DOHH2 (cell line): ENCODE measurements around the gene MPND.

ENCODE experiments used
- H3F3A ChIP-seq: fragments of 200-600 bp; sonication (generic), shearing (Covaris generic); 2 replicates; pipeline ENCODE4 v1.6.0; 2016; ENCODE audit warnings: antibody characterized with exemption, mild to moderate bottlenecking; ENCODE audit not compliant: control insufficient read depth, insufficient read depth
- H3K27ac ChIP-seq: fragments of 200-600 bp; sonication (generic); 2 replicates; pipeline ENCODE4 v1.5.1; 2014; ENCODE audit warnings: low read depth, mild to moderate bottlenecking, low read length, moderate library complexity
- H3K27me3 ChIP-seq: fragments of 200-600 bp; sonication (generic); 2 replicates; pipeline ENCODE4 v1.6.1; 2014; ENCODE audit warnings: mild to moderate bottlenecking, low read length, mixed read lengths; ENCODE audit not compliant: control insufficient read depth
- H3K36me3 ChIP-seq: fragments of 200-600 bp; sonication (generic); 2 replicates; pipeline ENCODE4 v1.6.1; 2014; ENCODE audit warnings: mild to moderate bottlenecking, low read length, moderate library complexity, mixed read lengths; ENCODE audit not compliant: control insufficient read depth
- H3K4me1 ChIP-seq: fragments of 200-600 bp; sonication (generic); 2 replicates; pipeline ENCODE4 v1.6.1; 2014; ENCODE audit warnings: mild to moderate bottlenecking, low read length, mixed read lengths; ENCODE audit not compliant: control insufficient read depth
- H3K4me2 ChIP-seq: fragments of 200-600 bp; sonication (generic); 2 replicates; pipeline ENCODE4 v1.6.0; 2014; ENCODE audit warnings: mild to moderate bottlenecking, low read length, moderate library complexity
- H3K4me3 ChIP-seq: fragments of 200-600 bp; sonication (generic); 2 replicates; pipeline ENCODE4 v1.5.1; 2014; ENCODE audit warnings: mild to moderate bottlenecking, low read length, mixed read lengths
- H3K79me2 ChIP-seq: fragments of 200-600 bp; sonication (generic); 2 replicates; pipeline ENCODE4 v1.6.1; 2014; ENCODE audit warnings: mild to moderate bottlenecking, low read length, mixed read lengths; ENCODE audit not compliant: control insufficient read depth
- H3K9me2 ChIP-seq: fragments of 200-600 bp; sonication (generic); replicated peaks from 2 replicates; pipeline ENCODE4 v1.6.1; 2014; ENCODE audit warnings: mild to moderate bottlenecking, low read length, mixed read lengths; ENCODE audit not compliant: control insufficient read depth
- H3K9me3 ChIP-seq: fragments of 200-600 bp; sonication (generic); 2 replicates; pipeline ENCODE4 v1.6.1; 2014; ENCODE audit warnings: antibody characterized with exemption, low read length, mixed read lengths; ENCODE audit not compliant: control insufficient read depth, insufficient read depth
- H4K20me1 ChIP-seq: fragments of 200-600 bp; sonication (generic); 2 replicates; pipeline ENCODE4 v1.6.0; 2014; ENCODE audit warnings: low read depth, mild to moderate bottlenecking, antibody characterized with exemption, low read length, moderate library complexity; ENCODE audit not compliant: control insufficient read depth, insufficient read depth
- EZH2phosphoT487 ChIP-seq: fragments of 200-600 bp; sonication (generic); IDR thresholded peaks from 2 replicates; pipeline ENCODE4 v1.6.1; 2017; ENCODE audit warnings: borderline replicate concordance, mild to moderate bottlenecking, antibody characterized with exemption, low read length, moderate library complexity, mixed read lengths
- TF ChIP-seq, protein P1 (sequence below): fragments of 200-600 bp; sonication (generic); IDR thresholded peaks from one replicate; pipeline ENCODE4 v1.5.1; 2014; ENCODE audit warnings: antibody characterized with exemption, mild to moderate bottlenecking, low read depth, low read length; ENCODE audit not compliant: poor library complexity, severe bottlenecking

The MPND gene

DNA sequence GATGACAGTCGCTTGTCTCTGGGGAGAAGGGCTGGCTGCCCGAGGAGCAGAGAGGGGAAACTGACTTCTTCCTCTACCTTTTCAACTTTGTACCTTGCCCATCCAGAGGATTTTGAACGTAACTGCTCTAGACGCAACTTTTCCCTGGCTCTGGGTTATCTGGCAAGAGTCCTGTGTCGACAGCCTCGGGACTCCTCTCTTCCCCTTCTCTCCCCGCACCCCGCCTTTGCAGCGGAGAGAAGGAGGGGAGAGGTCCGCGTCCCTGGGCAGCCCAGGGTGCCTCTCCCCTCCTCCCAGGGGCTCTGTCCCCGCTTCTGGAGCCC is 56.4 kb downstream of the MPND start:
- H3K9me2 ChIP-seq, result no peaks in the 10 kb centered on the region
- H3K4me2 ChIP-seq, result peak overlapping the region; percentile 82
- peaks cover 38% of the 10 kb centered on the region for H3K4me1 ChIP-seq
- no peaks in the 10 kb centered on the region for H3K9me3 ChIP-seq
- 0 out of 2 replicates have a peak, but pooled peaks cover 3% of the 10 kb centered on the region for H3F3A ChIP-seq
- peaks cover 29% of the 10 kb centered on the region for H4K20me1 ChIP-seq
- peak overlapping the region; percentile 80 for H3K4me3 ChIP-seq
- no peak for TF ChIP-seq EZH2phosphoT487
- TF ChIP-seq, protein P1, sequence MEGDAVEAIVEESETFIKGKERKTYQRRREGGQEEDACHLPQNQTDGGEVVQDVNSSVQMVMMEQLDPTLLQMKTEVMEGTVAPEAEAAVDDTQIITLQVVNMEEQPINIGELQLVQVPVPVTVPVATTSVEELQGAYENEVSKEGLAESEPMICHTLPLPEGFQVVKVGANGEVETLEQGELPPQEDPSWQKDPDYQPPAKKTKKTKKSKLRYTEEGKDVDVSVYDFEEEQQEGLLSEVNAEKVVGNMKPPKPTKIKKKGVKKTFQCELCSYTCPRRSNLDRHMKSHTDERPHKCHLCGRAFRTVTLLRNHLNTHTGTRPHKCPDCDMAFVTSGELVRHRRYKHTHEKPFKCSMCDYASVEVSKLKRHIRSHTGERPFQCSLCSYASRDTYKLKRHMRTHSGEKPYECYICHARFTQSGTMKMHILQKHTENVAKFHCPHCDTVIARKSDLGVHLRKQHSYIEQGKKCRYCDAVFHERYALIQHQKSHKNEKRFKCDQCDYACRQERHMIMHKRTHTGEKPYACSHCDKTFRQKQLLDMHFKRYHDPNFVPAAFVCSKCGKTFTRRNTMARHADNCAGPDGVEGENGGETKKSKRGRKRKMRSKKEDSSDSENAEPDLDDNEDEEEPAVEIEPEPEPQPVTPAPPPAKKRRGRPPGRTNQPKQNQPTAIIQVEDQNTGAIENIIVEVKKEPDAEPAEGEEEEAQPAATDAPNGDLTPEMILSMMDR, result no peak
- H3K36me3 ChIP-seq, result peaks cover 57% of the 10 kb centered on the region
- H3K27ac ChIP-seq, result peak overlapping the region; percentile 60
- H3K27me3 ChIP-seq, result no peaks in the 10 kb centered on the region
- peaks cover 87% of the 10 kb centered on the region for H3K79me2 ChIP-seq

DNA sequence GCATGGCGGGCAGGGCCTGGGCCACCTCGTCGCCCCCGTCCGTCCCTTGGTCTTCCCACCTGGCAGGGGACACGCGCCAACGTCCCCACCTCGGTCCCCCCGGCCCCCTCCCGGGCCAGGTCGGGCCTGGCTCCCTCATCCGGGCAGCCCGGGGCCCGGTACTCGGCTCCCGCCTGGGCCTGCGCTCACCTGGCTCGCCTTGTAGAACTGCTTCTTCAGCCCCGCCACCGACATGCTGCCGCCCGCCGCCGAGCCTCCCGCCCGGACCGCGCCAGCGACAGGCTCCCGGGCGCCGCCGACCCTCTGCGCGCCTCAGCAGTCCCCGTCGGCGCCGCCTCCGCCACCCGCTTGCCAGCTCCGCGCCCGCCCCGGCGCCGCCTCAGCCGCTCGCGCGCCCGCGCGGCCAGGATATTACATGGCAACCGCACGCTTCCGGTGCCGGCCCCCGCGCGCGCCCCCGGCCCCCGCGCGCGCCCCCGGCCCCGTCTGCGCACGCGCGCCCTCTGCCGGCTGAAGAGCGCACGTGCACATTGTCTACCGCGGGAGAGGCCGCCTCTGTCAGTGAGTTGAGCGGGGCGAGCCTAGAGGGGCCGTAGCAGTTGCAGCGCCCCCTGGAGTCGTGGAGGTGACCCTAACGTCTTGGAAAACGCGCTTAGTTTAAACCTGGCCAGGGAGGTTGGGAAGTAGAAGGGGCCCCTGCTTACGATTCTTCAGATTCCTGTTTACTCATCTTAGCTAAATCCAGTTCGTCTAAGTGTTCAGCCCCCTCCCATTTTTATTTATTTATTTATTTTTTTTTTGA is 57.0 kb downstream of the MPND start, which contains the start of gene SH3GL1:
Gene SH3GL1 (minus strand): TSS at position 413 of the 802 bp plus-strand sequence. CDS start 179 bp downstream, at position 234.
- Histone ChIP-seq H3K27me3 (no peaks in the 10 kb centered on the region), H4K20me1 (peaks cover 33% of the 10 kb centered on the region), H3K9me3 (no peaks in the 10 kb centered on the region), H3K79me2 (peaks cover 87% of the 10 kb centered on the region), H3K27ac (peak within 1 kb of the TSS; percentile 60), H3K36me3 (peaks cover 58% of the 10 kb centered on the region), H3K9me2 (no peaks in the 10 kb centered on the region), H3K4me1 (peaks cover 42% of the 10 kb centered on the region), H3F3A (0 out of 2 replicates have a peak, but pooled peaks cover 3% of the 10 kb centered on the region), H3K4me3 (peak within 1 kb of the TSS; percentile 93), H3K4me2 (peak within 1 kb of the TSS; percentile 95)
- no peak for TF ChIP-seq EZH2phosphoT487
- TF ChIP-seq, protein P1, result peak; percentile 76

DNA sequence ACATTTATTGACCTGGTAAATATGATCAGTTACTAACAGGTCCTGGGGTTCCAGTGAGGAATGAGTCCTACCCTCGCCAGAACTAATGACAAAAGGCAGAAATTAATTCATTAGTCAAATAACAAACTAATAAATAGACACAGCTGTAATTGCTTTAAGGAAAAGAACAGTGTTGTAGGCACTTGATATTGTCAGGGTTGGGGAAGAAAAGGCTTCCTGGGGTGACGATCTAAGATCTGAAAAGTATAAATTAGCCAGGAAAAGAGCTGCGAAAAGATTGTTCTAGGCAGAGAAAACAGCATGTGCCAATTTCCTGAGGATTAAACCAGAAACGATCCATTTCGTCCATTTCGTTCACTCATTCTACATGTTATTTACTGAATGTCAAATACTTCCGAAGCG is 58.4 kb downstream of the MPND start:
- Histone ChIP-seq H3K4me1 (peaks cover 42% of the 10 kb centered on the region), H3K27ac (peak overlapping the region; percentile 52), H3K4me3 (peak overlapping the region; percentile 93), H3K9me2 (no peaks in the 10 kb centered on the region), H3K79me2 (peaks cover 88% of the 10 kb centered on the region), H3K27me3 (no peaks in the 10 kb centered on the region), H3K4me2 (peak overlapping the region; percentile 95), H4K20me1 (peaks cover 37% of the 10 kb centered on the region), H3K36me3 (peaks cover 62% of the 10 kb centered on the region), H3K9me3 (no peaks in the 10 kb centered on the region), H3F3A (0 out of 2 replicates have a peak, but pooled peaks cover 3% of the 10 kb centered on the region)
- TF ChIP-seq, protein P1, result no peak
- TF ChIP-seq EZH2phosphoT487, result no peak
